ENCODE measurements around the gene PDCD5. TPM values are rescaled to one million over a fixed set of nuclear protein-coding genes. Genes with fewer than 3 reads are reported as not detected.
"Not testable (repeated sequence)": the region's sequence is repeated elsewhere in the genome, so short reads cannot be mapped to it uniquely, and the experiment has no call there.

Gene PDCD5
- polyA plus RNA-seq, 3 donors, result 109 to 123 (median 111) TPM

GRCh38 chr19:32570081-32570785 is 10.8 kb upstream of the PDCD5 start:
- DNase-seq, result peak; percentile 49

GRCh38 chr19:32571471-32572075 is 9.4 kb upstream of the PDCD5 start:
- DNase-seq, result not testable (repeated sequence)

GRCh38 chr19:32572700-32573491 is 8.1 kb upstream of the PDCD5 start:
- not testable (repeated sequence) for DNase-seq

GRCh38 chr19:32573492-32573794 is 7.5 kb upstream of the PDCD5 start:
- DNase-seq, result no peak

- DNase-seq, result no peak
Measured at GRCh38 chr19:32576790-32577189, 4.2 kb upstream of the PDCD5 start.

- DNase-seq, result no peak
Measured at GRCh38 chr19:32580353-32580900, 563 bp upstream of the PDCD5 start.

GRCh38 chr19:32581705-32582179 is 752 bp downstream of the PDCD5 start:
- DNase-seq, result no peak

GRCh38 chr19:32587747-32588504 is 6.9 kb downstream of the PDCD5 start:
- DNase-seq, result not testable (repeated sequence)

- DNase-seq, result no peak
Measured at GRCh38 chr19:32594021-32594420, 13.0 kb downstream of the PDCD5 start.

- DNase-seq, result no peak
Measured at GRCh38 chr19:32595491-32595890, 14.5 kb downstream of the PDCD5 start.

- DNase-seq, result no peak
Measured at GRCh38 chr19:32598022-32598421, 17.0 kb downstream of the PDCD5 start.

GRCh38 chr19:32599258-32599657 is 18.3 kb downstream of the PDCD5 start:
- DNase-seq, result no peak

- peak; percentile 34 for DNase-seq
Measured at GRCh38 chr19:32599736-32600157, 18.8 kb downstream of the PDCD5 start.

GRCh38 chr19:32603961-32604360 is 23.0 kb downstream of the PDCD5 start:
- DNase-seq, result no peak

- DNase-seq, result no peak
Measured at GRCh38 chr19:32605544-32605943, 24.6 kb downstream of the PDCD5 start.

- DNase-seq, result no peak
Measured at GRCh38 chr19:32606289-32606688, 25.3 kb downstream of the PDCD5 start.

- DNase-seq, result no peak
Measured at GRCh38 chr19:32607479-32607878, 26.5 kb downstream of the PDCD5 start.

- DNase-seq, result no peak
Measured at GRCh38 chr19:32611161-32611560, 30.2 kb downstream of the PDCD5 start.

- no peak for DNase-seq
Measured at GRCh38 chr19:32613008-32613407, 32.0 kb downstream of the PDCD5 start.

GRCh38 chr19:32614916-32615315 is 33.9 kb downstream of the PDCD5 start:
- DNase-seq, result no peak

- no peak for DNase-seq
Measured at GRCh38 chr19:32615569-32615968, 34.6 kb downstream of the PDCD5 start.
